ENCODE data around the gene SPAG9.

DNA sequence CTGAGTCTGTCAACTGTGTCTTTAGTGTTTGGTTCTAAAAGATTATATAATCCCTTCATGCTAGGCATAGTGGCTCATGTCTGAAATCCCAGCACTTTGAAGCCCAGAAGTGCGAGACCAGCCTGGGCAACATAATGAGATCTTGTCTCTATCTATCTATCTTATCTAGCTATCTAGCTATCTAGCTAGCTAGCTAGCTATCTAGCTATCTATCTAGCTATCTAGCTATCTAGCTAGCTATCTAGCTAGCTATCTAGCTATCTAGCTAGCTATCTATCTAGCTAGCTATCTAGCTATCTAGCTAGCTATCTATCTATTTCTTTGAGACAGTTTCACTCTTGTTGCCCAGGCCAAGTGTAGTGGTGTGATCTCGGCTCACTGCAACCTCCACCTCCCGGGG, 43.8 kb downstream of the SPAG9 start:
- TF ChIP-seq, protein P1, sequence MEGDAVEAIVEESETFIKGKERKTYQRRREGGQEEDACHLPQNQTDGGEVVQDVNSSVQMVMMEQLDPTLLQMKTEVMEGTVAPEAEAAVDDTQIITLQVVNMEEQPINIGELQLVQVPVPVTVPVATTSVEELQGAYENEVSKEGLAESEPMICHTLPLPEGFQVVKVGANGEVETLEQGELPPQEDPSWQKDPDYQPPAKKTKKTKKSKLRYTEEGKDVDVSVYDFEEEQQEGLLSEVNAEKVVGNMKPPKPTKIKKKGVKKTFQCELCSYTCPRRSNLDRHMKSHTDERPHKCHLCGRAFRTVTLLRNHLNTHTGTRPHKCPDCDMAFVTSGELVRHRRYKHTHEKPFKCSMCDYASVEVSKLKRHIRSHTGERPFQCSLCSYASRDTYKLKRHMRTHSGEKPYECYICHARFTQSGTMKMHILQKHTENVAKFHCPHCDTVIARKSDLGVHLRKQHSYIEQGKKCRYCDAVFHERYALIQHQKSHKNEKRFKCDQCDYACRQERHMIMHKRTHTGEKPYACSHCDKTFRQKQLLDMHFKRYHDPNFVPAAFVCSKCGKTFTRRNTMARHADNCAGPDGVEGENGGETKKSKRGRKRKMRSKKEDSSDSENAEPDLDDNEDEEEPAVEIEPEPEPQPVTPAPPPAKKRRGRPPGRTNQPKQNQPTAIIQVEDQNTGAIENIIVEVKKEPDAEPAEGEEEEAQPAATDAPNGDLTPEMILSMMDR (IDR thresholded peaks at IDR 0.05): no peak
- no peak for TF ChIP-seq POLR2A (IDR thresholded peaks at IDR 0.05)
